Measurements from ENCODE around the gene CLEC18C.
"Not testable (repeated sequence)": the region's sequence is repeated elsewhere in the genome, so short reads cannot be mapped to it uniquely, and the experiment has no call there.

GRCh38 chr16:70128844-70129243, 44.7 kb upstream of the CLEC18C start:
- TF ChIP-seq CTCF (conservative IDR thresholded peaks at IDR 0.05; ENCODE audit: low read depth, low read length); CEBPB (IDR thresholded peaks at IDR 0.05; ENCODE audit: low read depth, low read length); CHD1 (IDR thresholded peaks at IDR 0.05; ENCODE audit: low read depth, low read length); POLR2A (IDR thresholded peaks at IDR 0.05; ENCODE audit: low read depth, low read length); FOS (IDR thresholded peaks at IDR 0.05; ENCODE audit: low read depth, low read length); MXI1 (IDR thresholded peaks at IDR 0.05; ENCODE audit: borderline replicate concordance, low read depth, low read length); USF2 (IDR thresholded peaks at IDR 0.05; ENCODE audit: low read depth, low read length); BHLHE40 (IDR thresholded peaks at IDR 0.05; ENCODE audit: low read depth, low read length): not testable (repeated sequence)

All from IMR-90 (cell line).